Chondrocyte (in vitro differentiated cells): ENCODE results near the gene MOCS1. TPM values are rescaled to one million over a fixed set of nuclear protein-coding genes. Genes with fewer than 3 reads are reported as not detected.

Source experiments
- DNase-seq: peaks from one replicate; pipeline ENCODE4 v3.0.0; 2021; ENCODE audit warnings: mixed read lengths, low spot score
- H3K27ac Mint-ChIP-seq: one replicate; pipeline ENCODE4 v1.8.0; 2021; ENCODE audit warnings: mild to moderate bottlenecking, moderate library complexity, mixed read lengths; ENCODE audit not compliant: unreplicated experiment
- H3K27me3 Mint-ChIP-seq: 2 replicates; pipeline ENCODE4 v1.8.0; 2021; ENCODE audit warnings: low read depth, mixed read lengths
- H3K36me3 Mint-ChIP-seq: 2 replicates; pipeline ENCODE4 v1.8.0; 2021; ENCODE audit warnings: low read depth, mixed read lengths
- H3K4me1 Mint-ChIP-seq: 2 replicates; pipeline ENCODE4 v1.8.0; 2021; ENCODE audit warnings: low read depth, mild to moderate bottlenecking, mixed read lengths
- H3K4me3 Mint-ChIP-seq: one replicate; pipeline ENCODE4 v1.8.0; 2021; ENCODE audit warnings: mild to moderate bottlenecking, moderate library complexity, mixed read lengths; ENCODE audit not compliant: unreplicated experiment
- H3K9me3 Mint-ChIP-seq: 2 replicates; pipeline ENCODE4 v1.8.0; 2021; ENCODE audit warnings: low read depth, mixed read lengths
- total RNA-seq: library from RNA; stranded (reverse); gene quantifications from 3 replicates; pipeline ENCODE4 v1.2.1, GENCODE V29; 2021
- TF ChIP-seq, protein P1 (sequence below): fragments of 200-600 bp; sonication (generic); IDR thresholded peaks from 2 replicates; pipeline ENCODE4 v1.5.0; 2021; ENCODE audit warnings: antibody characterized with exemption, mild to moderate bottlenecking, moderate library complexity

MOCS1 gene
- total RNA-seq, 1 donor from 2014 or later, result 35.2 TPM

DNA sequence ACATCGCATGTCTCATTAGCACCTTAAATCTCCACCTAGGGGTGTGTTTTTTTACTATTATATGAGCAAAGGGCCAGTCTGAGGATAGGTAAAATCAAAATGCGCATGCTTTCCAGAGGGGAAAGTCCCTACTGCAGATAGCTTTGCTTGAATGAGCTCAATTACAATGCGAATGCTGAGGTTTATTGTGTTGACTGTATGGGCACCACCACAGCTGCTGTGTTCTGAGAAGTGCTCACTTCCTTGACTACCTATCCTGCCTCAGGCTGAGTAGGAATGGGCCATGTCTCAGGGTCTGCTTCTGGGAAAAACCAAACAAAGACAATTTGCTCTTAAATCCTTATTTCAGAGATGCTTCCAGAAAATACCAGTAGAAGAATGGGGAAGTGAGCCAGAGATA lies 36.6 kb downstream of the MOCS1 start:
- Mint-ChIP-seq H3K27ac (peak overlapping the region; percentile 84), H3K36me3 (peaks cover 38% of the 10 kb centered on the region), H3K9me3 (no peaks in the 10 kb centered on the region), H3K4me3 (no peak overlapping the region), H3K27me3 (no peaks in the 10 kb centered on the region), H3K4me1 (peaks cover 4% of the 10 kb centered on the region)
- TF ChIP-seq, protein P1, sequence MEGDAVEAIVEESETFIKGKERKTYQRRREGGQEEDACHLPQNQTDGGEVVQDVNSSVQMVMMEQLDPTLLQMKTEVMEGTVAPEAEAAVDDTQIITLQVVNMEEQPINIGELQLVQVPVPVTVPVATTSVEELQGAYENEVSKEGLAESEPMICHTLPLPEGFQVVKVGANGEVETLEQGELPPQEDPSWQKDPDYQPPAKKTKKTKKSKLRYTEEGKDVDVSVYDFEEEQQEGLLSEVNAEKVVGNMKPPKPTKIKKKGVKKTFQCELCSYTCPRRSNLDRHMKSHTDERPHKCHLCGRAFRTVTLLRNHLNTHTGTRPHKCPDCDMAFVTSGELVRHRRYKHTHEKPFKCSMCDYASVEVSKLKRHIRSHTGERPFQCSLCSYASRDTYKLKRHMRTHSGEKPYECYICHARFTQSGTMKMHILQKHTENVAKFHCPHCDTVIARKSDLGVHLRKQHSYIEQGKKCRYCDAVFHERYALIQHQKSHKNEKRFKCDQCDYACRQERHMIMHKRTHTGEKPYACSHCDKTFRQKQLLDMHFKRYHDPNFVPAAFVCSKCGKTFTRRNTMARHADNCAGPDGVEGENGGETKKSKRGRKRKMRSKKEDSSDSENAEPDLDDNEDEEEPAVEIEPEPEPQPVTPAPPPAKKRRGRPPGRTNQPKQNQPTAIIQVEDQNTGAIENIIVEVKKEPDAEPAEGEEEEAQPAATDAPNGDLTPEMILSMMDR, result no peak
- no peak for DNase-seq

DNA sequence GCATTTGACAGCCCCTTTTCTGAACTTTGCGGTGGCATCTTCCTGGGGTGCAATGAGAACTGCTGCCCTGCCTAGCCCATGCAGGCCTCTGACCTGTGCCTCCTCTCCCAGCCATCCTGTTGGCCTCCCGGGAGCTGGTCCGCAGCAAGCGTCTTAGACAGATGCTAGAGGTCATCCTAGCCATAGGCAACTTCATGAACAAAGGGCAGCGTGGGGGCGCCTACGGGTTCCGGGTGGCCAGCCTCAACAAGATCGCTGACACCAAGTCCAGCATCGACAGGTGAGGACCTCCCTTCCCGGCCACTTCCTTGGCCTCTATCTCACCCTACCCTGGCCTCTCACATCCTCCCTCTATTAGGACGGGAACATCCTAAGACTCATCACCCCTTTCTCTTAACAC lies 37.6 kb downstream of the MOCS1 start:
- Mint-ChIP-seq H3K9me3 (no peaks in the 10 kb centered on the region), H3K4me1 (peaks cover 13% of the 10 kb centered on the region), H3K4me3 (no peak overlapping the region), H3K27me3 (no peaks in the 10 kb centered on the region), H3K27ac (peak overlapping the region; percentile 84), H3K36me3 (peaks cover 42% of the 10 kb centered on the region)
- TF ChIP-seq, protein P1, result no peak
- no peak for DNase-seq

DNA sequence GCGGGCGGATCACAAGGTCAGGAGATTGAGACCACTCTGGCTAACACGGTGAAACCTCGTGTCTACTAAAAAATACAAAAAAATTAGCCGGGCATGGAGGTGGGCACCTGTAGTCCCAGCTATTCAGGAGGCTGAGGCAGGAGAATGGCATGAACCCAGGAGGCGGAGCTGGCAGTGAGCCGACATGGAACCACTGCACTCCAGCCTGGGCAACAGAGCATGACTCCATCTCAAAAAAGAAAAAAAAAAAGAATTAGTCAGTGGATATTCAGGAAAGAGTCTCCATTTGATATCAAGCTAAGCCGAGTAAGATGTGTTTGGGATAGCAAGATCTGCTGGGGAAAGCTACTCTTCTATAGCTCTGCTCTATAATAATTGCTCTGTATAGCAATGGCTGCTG lies 41.0 kb downstream of the MOCS1 start:
- no peaks in the 10 kb centered on the region for H3K9me3 Mint-ChIP-seq
- peaks cover 10% of the 10 kb centered on the region for H3K4me1 Mint-ChIP-seq
- H3K36me3 Mint-ChIP-seq, result peaks cover 31% of the 10 kb centered on the region
- H3K27me3 Mint-ChIP-seq, result no peaks in the 10 kb centered on the region
- DNase-seq, result no peak
- H3K4me3 Mint-ChIP-seq, result no peak overlapping the region
- TF ChIP-seq, protein P1, result no peak
- no peak overlapping the region for H3K27ac Mint-ChIP-seq

DNA sequence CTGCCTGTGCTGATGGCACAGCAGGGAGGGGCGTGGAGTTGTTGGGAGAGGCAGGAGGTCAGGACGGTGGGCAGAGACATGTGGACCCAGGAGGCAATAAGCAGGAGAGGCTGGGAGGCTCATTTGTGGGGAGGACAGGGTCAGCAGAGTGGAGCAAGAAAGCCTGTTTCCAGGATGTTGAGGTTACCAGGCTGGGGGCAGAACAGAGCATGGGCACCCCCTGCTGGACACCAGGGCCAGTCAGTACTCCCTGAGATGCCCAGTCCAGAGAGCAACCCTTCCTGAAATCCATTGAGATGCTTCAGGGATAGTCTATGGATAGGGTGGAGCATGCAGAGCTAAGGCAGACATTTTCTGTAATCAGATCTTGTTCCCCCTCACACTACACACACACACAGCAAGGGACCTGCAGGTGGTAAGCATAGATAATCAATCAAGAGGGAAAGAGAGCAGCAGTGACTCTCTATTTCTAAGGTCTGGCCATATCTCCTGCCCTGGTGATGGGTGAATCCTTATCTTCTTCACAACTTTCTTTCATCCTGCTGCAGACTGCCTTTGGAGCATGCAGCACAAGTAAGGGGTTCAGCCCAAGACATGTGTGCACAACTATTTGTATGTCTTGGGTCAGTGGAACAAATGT lies 41.7 kb downstream of the MOCS1 start:
- Mint-ChIP-seq H3K9me3 (no peaks in the 10 kb centered on the region), H3K36me3 (peaks cover 25% of the 10 kb centered on the region), H3K4me1 (peaks cover 10% of the 10 kb centered on the region), H3K4me3 (no peak overlapping the region), H3K27ac (peak overlapping the region; percentile 66), H3K27me3 (no peaks in the 10 kb centered on the region)
- TF ChIP-seq, protein P1, result peak; percentile 85
- no peak for DNase-seq

DNA sequence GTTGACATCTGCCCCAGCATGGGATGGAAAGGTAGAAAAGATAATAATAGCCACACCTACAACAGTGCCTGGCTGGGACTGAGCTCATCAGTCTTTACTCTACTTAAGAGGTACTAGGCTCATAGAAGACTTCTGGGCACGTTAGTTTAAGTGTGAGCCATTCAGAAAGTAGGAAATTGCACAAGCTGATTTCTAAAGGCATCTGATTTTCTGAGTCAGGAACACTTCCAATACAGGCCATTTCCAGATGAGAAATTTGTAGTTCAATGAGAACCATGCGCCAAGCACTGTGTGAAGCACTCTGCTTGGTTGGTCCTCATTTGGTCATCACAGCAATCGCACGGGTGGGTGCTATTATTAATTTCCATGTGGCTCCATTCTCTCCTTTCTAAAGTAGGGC lies 42.3 kb downstream of the MOCS1 start:
- peaks cover 10% of the 10 kb centered on the region for H3K4me1 Mint-ChIP-seq
- H3K36me3 Mint-ChIP-seq, result peaks cover 21% of the 10 kb centered on the region
- H3K27me3 Mint-ChIP-seq, result no peaks in the 10 kb centered on the region
- peak overlapping the region; percentile 66 for H3K27ac Mint-ChIP-seq
- TF ChIP-seq, protein P1, result no peak
- no peaks in the 10 kb centered on the region for H3K9me3 Mint-ChIP-seq
- no peak for DNase-seq
- no peak overlapping the region for H3K4me3 Mint-ChIP-seq
